Coronary artery (tissue), 2 donors: ENCODE measurements around the gene TMEM200A.
"Not testable (repeated sequence)": the region's sequence is repeated elsewhere in the genome, so short reads cannot be mapped to it uniquely, and the experiment has no call there.

Source experiments
- DNase-seq: peaks from one replicate; pipeline ENCODE4 v3.0.0-alpha.2; 2017; ENCODE audit warnings: low spot score
- H3K27ac ChIP-seq, 2 donors: fragments of 200-600 bp; sonication (generic); one replicate each; pipeline ENCODE4 v1.5.1; 2016 to 2019
- H3K4me3 ChIP-seq: fragments of 200-600 bp; sonication (generic); 2 replicates; pipeline ENCODE4 v1.5.1; 2016; ENCODE audit warnings: mild to moderate bottlenecking, moderate library complexity
- TF ChIP-seq, protein P1 (sequence below): fragments of 200-600 bp; sonication (generic); IDR thresholded peaks from one replicate; pipeline ENCODE4 v1.5.1; 2019; ENCODE audit warnings: antibody characterized with exemption

TMEM200A gene

DNA sequence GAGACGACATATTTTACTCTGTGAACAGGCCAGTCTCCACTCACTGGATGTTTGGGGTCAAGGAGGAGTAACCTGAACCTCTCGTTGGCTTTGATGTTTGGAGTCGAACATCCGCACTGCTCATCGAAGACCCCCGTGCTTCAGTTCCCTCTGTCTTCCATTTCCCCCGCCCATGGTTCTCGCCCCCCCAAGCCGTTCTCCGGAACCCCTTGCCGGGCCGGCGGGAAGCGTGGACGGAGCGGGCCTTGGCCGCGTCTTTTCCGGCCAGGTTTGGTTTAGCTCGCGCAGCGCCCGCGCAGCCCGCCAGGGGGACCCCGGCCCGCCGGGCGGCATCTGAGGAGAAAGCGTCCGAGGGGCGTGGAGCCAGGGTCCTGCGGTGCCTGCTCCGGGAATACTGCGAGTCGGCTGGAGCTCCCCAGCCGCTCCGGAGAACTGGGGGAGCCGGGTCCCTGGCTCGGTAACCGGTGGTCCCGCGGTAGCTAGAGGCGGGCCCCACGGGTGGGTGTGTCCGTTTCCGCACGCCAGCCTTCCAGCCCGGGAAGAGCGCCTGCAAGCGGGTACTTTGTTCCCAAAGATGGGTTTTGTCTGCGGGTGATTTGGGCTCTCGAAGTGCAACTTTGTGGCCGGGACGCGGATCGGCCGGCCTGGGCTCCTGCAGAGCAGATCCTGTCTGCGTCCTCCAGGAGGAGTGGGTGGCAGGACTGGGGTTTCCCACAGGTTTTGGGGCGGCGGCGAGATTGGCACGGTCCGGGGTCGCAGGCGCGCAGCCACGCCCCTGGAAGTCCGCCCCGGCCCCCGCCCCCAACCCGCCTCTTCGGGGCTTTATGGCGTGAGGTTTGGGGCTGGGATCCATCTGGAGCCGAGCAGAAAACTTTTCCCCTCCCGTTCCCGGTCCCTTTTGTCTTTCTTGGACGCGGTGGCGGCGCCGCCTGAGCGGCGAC lies at the start of gene TMEM200A:
Gene TMEM200A, plus strand, starts transcription at position 852 of the 941 bp plus-strand sequence. CDS start 74,406 bp downstream, outside the sequence.
- H3K4me3 ChIP-seq, result peak within 1 kb of the TSS; percentile 91
- TF ChIP-seq, protein P1, sequence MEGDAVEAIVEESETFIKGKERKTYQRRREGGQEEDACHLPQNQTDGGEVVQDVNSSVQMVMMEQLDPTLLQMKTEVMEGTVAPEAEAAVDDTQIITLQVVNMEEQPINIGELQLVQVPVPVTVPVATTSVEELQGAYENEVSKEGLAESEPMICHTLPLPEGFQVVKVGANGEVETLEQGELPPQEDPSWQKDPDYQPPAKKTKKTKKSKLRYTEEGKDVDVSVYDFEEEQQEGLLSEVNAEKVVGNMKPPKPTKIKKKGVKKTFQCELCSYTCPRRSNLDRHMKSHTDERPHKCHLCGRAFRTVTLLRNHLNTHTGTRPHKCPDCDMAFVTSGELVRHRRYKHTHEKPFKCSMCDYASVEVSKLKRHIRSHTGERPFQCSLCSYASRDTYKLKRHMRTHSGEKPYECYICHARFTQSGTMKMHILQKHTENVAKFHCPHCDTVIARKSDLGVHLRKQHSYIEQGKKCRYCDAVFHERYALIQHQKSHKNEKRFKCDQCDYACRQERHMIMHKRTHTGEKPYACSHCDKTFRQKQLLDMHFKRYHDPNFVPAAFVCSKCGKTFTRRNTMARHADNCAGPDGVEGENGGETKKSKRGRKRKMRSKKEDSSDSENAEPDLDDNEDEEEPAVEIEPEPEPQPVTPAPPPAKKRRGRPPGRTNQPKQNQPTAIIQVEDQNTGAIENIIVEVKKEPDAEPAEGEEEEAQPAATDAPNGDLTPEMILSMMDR, result peak; percentile 64
- DNase-seq, result peak; percentile 79
- peak within 1 kb of the TSS; percentile 7 to 87 for H3K27ac ChIP-seq

DNA sequence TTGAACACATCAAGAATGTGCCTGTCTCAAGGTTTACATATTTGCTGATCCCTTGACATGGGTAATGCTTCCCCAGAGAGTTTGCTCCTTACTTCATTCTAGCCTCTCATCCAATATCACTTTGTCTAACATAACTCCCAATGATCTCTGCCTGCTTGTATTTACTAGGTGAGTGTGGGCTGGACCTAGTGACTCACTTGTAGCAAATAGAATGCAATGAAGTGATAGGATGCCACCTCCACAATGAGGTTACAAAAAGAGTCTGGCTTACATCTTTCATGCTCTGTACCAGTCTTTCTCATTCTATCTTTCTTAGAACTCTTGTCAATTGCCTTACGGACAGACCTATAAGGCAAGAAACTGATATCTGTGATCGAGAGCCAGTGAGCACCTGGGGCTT lies 44.9 kb upstream of the TMEM200A start:
- TF ChIP-seq, protein P1, result no peak
- H3K27ac ChIP-seq, result no peak overlapping the region
- DNase-seq, result no peak
- no peak overlapping the region for H3K4me3 ChIP-seq

DNA sequence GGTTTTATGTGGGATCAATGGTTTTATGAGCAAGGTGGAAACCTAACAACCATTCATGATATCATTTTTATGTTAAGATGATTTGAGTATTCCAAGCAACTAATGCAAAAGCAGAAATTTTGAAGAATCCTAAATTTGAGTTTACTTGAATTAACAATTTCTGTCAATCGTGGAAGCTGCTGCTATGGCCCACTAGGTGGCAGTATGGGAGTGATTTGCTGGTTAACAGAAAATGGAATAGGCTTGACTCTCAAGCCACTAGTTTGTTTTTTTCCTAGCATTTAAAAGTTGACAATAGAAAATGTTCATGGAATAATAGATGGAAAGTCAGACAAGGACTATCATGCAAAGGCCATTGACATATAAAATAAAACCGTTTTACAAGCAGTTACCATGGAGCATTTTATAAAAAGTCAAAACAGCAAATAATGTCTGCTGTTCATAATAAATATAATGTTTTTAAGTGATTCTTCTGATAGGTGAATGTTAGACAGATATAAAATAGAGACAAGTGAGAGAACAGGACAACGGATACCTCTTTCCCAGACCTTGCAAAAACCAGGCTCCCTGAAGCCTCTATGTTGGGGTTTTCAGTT lies 43.0 kb upstream of the TMEM200A start:
- Histone ChIP-seq H3K27ac (no peak overlapping the region), H3K4me3 (no peak overlapping the region)
- TF ChIP-seq, protein P1, result peak; percentile 67
- DNase-seq, result no peak

DNA sequence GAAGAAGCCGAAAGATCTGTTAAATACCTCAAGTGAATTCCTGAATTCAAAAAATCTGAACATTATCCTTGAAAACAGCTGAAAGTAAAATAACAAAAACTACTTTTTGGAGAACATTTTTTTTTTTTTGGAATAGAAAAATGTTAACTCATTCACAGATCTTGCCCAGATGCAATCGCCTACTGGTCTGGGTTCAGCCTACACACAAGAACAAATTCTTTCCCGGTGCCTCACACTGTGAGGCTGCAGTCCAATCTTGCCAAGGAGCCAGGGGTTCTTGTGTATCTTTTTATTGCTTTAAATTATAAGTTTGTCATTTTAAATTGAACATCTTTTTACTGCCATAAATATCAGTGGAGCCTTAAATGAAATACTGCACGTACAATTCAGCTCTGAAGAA lies 41.2 kb upstream of the TMEM200A start:
- TF ChIP-seq, protein P1, result no peak
- no peak overlapping the region for H3K4me3 ChIP-seq
- DNase-seq, result no peak
- no peak overlapping the region for H3K27ac ChIP-seq

DNA sequence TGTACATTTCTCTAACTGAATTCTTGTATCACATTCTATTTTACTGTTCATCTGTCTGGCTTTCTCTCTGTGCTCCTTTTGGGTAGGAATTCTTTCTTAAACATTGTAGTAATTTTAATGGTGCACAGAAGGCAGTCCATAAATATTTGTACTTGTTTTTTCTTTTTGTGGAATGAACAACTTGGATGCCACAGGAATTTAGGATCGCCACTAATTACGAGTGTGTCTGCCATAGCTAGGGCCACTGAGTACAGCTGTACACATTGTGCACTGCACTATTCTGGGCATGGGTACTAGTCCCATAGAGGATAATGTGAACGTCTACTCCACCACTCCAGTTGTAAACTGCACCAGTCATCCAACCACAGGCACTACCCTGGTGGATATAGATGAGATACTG lies 39.3 kb upstream of the TMEM200A start:
- Histone ChIP-seq H3K4me3 (no peak overlapping the region), H3K27ac (no peak overlapping the region)
- TF ChIP-seq, protein P1, result no peak
- no peak for DNase-seq

DNA sequence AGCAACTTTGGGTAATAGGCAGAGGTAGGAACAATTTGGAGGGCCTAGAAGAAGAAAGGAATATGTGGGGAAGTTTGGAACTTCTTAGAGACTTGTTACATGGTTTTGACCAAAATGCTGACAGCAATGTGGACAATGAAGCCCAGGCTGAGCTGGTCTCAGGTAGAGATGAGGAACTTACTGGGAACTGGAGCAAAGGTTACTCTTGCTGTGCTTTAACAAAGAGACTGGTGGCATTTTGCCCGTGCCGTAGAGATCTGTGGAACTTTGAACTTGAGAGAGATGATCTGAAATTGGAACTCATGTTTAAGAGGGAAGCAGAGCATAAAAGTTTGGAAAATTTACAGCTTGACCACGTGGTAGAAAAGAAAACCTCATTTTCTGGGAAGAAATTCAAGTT lies 28.3 kb upstream of the TMEM200A start:
- no peak for DNase-seq
- Histone ChIP-seq H3K27ac (no peak overlapping the region), H3K4me3 (no peak overlapping the region)
- TF ChIP-seq, protein P1, result no peak

DNA sequence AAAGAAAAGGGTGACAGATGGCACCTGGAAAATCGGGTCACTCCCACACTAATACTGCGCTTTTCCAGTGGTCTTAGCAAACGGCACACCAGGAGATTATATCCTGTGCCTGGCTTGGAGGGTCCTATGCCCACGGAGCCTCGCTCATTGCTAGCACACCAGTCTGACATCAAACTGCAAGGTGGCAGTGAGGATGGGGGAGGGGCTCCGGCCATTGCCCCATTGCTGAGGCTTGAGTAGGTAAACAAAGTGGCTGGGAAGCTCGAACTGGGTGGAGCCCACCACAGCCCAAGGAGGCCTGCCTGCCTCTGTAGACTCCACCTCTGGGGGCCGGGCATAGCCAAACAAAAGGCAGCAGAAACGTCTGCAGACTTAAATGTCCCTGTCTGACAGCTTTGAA lies 19.5 kb upstream of the TMEM200A start:
- not testable (repeated sequence) for H3K27ac ChIP-seq, DNase-seq, H3K4me3 ChIP-seq
